Measurements from ENCODE around the gene SLC25A23. TPM values are rescaled to one million over a fixed set of nuclear protein-coding genes. Genes with fewer than 3 reads are reported as not detected.
"Not testable (repeated sequence)": the region's sequence is repeated elsewhere in the genome, so short reads cannot be mapped to it uniquely, and the experiment has no call there.

The SLC25A23 gene
- total RNA-seq, 1 donor from 2014 or later, result 76.2 TPM

DNA sequence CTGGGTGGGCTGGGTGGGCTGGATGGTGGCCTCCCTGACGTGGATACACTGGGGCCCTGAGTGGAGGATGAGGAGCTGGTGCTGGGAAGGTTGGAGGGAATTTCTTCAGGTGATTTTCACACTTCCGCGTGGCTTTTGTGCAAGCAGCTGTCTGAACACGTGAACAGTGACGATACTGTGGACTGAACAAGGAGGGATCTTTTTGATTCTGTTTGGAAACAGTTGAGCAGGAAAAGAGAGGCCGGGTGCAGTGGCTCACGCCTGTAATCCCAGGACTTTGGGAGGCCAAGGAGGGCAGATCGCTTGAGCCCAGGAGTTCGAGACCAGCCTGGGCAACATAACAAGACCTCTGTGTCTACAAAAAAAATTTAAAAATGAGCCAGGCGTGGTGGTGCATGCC lies 57.5 kb downstream of the SLC25A23 start:
- H3K27ac Mint-ChIP-seq, result peak overlapping the region; percentile 79
- no peaks in the 10 kb centered on the region for H3K36me3 Mint-ChIP-seq (ENCODE audit: insufficient read depth)
- H3K4me3 Mint-ChIP-seq (ENCODE audit: low read depth), result no peak overlapping the region

GRCh38 chr19:6400062-6400944 lies 59.3 kb downstream of the SLC25A23 start:
- H3K4me3 Mint-ChIP-seq (ENCODE audit: low read depth); H3K9me3 Mint-ChIP-seq (ENCODE audit: low read depth); H3K36me3 Mint-ChIP-seq (ENCODE audit: insufficient read depth); DNase-seq (ENCODE audit: low spot score, unreplicated experiment); H3K27me3 Mint-ChIP-seq; H3K27ac Mint-ChIP-seq: not testable (repeated sequence)
- H3K4me1 Mint-ChIP-seq (ENCODE audit: low read depth), result peaks cover 10% of the 10 kb centered on the region

More for the DNA sequence above, 57.5 kb downstream of the SLC25A23 start:
- DNase-seq (ENCODE audit: low spot score, unreplicated experiment), result no peak
- Mint-ChIP-seq H3K4me1 (ENCODE audit: low read depth) (peaks cover 10% of the 10 kb centered on the region), H3K9me3 (ENCODE audit: low read depth) (no peaks in the 10 kb centered on the region), H3K27me3 (no peaks in the 10 kb centered on the region)
- TF ChIP-seq CTCF (IDR thresholded peaks at IDR 0.05; ENCODE audit: unreplicated experiment), result no peak

GRCh38 chr19:6396305-6396704 lies 63.3 kb downstream of the SLC25A23 start:
- no peak for DNase-seq (ENCODE audit: low spot score, unreplicated experiment)
- Mint-ChIP-seq H3K27ac (no peak overlapping the region), H3K4me3 (ENCODE audit: low read depth) (no peak overlapping the region), H3K4me1 (ENCODE audit: low read depth) (peaks cover 18% of the 10 kb centered on the region), H3K36me3 (ENCODE audit: insufficient read depth) (no peaks in the 10 kb centered on the region), H3K9me3 (ENCODE audit: low read depth) (no peaks in the 10 kb centered on the region), H3K27me3 (no peaks in the 10 kb centered on the region)
- no peak for TF ChIP-seq CTCF (IDR thresholded peaks at IDR 0.05; ENCODE audit: unreplicated experiment)

DNA sequence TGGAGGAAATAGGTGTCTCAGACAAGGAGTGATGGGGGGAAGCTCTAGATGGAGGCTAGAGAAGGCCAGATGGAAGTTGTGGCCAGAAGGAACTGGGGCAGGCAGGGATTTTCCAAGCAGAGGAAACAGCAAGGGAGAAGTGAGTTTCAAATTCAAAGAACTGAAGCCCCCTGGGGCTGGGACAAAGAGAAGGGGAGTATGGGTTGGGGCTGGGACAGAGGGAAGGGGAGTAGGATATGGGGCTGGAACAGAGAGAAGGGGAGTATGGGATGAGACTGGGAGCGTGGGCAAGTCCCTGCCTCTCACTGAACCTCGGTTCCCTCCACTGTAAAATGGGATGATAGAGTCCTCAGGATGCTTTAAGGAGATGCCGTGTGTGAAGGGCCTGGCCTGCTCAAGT lies 64.8 kb downstream of the SLC25A23 start:
- Mint-ChIP-seq H3K36me3 (ENCODE audit: insufficient read depth) (peaks cover 4% of the 10 kb centered on the region), H3K27ac (peak overlapping the region; percentile 71), H3K27me3 (no peaks in the 10 kb centered on the region), H3K4me3 (ENCODE audit: low read depth) (peak overlapping the region; percentile 41), H3K9me3 (ENCODE audit: low read depth) (no peaks in the 10 kb centered on the region), H3K4me1 (ENCODE audit: low read depth) (peaks cover 20% of the 10 kb centered on the region)
- no peak for TF ChIP-seq CTCF (IDR thresholded peaks at IDR 0.05; ENCODE audit: unreplicated experiment)
- DNase-seq (ENCODE audit: low spot score, unreplicated experiment), result no peak

- peak overlapping the region; percentile 90 for H3K4me3 Mint-ChIP-seq (ENCODE audit: low read depth)
- no peaks in the 10 kb centered on the region for H3K9me3 Mint-ChIP-seq (ENCODE audit: low read depth)
- no peak for TF ChIP-seq CTCF (IDR thresholded peaks at IDR 0.05; ENCODE audit: unreplicated experiment)
- no peaks in the 10 kb centered on the region for H3K27me3 Mint-ChIP-seq
- peaks cover 4% of the 10 kb centered on the region for H3K36me3 Mint-ChIP-seq (ENCODE audit: insufficient read depth)
- peaks cover 20% of the 10 kb centered on the region for H3K4me1 Mint-ChIP-seq (ENCODE audit: low read depth)
- H3K27ac Mint-ChIP-seq, result peak overlapping the region; percentile 95
- DNase-seq (ENCODE audit: low spot score, unreplicated experiment), result no peak
Measured at GRCh38 chr19:6393983-6394412, 65.6 kb downstream of the SLC25A23 start.

Measured in progenitor cell of endocrine pancreas (in vitro differentiated cells).